GM21360 (cell line): ENCODE results near the gene CHCHD3.

Source experiments
- ATAC-seq: cut with Tn5 transposase; IDR thresholded peaks from one replicate; pipeline ENCODE4 v1.9.1; 2021; ENCODE audit warnings: mild to moderate bottlenecking, moderate library complexity; ENCODE audit not compliant: unreplicated experiment

CHCHD3 gene

DNA sequence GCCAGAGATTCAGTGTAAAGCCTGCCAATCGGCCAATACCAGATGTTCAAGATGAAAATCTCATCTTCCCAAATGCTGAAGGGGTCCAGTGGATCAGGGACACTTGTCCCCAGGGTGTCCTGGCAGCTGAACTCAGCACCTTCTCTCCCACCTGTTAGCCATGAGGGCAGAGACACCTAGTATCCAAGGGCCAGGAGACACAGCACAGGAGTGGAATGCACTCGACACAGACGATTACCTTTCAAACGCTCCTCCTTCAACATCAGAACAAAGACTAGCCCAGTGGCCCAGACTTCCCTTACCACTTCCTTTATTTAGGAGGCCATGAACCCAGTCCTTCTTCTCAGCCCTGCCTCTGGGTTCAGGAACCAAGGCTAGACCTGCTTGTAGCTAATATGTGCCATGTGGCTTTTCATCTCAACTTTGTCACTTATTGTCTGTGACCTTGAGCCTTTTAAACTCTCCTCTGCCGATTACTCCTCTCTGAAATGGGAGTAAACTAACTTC is 325.4 kb downstream of the CHCHD3 start:
- no peak for ATAC-seq

DNA sequence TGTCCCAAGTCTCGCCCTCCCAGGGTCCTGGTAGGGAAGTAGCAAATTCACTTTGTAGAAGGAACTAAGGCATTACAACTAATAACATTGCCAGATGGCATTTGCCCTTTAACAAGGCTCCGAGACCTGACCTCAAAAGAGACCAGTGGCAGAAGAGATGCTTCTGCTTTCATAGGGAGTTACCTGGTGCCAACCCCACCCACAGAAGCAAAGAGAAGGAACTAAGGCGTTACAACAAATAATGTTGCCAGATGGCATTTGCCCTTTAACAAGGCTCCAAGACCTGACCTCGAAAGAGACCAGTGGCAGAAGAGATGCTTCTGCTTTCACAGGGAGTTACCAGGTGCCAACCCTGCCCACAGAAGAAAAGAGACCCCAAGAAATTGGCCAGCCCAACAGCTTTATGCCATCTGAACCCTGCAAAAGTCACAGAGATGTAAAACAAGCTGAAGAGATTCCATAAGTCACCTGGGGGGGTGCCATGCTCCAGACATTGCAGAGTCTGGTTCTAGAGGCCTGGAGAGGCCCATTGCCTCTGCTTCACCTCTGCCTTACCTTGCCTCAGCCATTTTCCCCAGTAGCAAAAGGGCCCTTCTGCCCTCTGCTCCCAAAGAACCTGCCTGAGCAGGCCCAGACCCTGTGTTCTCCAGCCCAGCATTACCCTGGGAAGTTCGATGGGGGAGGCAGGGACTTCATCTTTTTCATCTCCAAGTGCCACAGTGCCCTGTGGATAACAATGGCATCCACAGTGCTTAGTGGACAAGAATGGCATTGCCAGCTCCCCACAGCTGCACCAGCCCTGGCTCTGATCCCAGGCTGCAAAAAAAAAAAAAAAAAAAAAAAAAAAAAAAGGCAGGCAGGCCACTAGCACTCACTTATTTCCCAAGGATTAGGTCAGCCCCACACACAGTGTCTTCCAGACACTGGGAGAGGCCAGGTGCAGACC is 326.1 kb downstream of the CHCHD3 start:
- ATAC-seq = no peak

DNA sequence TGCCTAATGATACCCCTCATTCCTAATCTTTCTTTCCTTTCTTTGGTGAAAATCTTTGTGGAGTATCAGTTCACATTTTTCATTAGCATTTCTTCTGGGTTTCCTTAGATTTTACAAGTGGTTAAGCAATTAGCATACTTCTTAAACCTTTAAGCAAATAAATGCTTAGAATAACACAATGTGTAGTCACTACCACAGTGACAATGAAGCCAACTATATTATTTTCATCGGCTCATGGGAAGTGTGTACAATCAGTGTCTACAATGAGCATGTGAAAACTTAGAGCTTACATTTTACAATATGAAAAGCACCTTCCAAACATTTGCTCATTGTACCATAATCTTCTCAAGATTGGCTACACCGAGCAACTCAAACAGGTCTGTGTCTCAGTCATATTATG is 329.5 kb downstream of the CHCHD3 start:
- ATAC-seq = no peak

DNA sequence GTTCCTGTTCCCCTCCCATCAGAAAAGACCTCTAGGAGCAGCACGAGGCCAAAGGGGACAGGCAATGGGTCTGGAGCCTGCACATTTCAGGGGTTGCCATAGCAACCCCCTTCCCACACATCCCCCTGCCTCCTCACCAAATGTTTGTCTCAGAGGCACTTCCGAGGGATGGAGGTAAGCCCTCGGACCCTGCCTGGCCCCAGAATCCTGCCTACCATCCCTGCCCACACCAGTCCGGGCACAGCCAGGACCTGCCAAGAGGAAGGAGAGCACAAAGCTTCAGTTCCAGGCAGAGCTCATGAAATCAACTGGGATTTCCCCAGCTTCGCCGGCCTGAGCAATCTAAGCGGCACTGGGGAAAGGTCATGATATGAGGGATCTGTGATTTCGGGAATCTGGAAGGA is 330.6 kb downstream of the CHCHD3 start:
- ATAC-seq = no peak

DNA sequence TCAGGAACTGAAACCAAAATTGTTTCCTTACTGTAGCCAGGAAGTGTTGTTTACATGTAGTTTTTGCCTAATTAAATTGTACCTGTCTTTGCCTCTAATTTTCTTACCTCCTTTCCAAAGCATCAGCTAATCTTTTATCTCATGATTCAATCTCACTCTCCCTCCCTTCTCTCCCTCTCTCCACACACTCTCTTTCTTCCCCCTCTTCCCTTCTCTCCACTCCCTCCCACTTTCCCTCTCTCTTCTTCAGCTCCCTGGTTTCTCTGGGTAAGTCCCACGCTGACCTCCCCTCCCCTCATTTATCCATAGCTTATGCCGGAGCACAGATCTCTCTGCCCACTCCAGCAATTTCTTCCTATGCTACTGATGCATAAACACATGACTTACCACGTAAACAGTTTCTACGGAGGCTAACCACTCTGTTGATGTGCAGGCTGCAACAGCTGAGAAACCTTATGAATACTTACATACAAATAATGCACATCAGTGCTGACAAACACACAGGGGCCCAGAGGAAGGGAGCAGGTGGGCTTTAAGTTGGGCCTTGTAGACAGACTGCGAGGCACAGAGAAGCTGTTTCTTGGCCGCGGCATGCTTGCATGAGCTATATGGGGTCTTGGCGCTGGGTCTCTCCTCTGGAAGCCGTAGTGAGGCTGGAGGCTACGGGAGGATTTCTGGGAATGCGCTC is 331.2 kb downstream of the CHCHD3 start:
- no peak for ATAC-seq

DNA sequence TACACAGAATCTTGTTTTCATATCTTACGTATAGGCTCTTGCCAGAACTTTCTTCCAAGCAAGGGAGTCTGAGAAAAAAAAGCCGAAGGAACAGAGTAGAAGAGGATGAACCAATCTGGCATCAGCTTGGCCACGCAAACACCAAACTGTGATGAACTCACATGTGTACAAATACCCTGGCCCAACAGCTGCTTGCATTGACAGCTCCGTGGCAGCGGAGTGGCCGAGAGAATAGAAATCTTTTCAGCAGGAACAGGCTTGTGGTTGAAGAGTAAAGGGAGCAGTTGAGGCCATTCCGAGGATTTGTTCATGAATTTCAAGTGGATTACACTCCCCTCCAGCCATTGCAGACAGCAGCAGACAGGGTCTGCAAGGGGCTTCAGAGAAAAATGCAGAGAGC is 331.8 kb downstream of the CHCHD3 start:
- no peak for ATAC-seq

DNA sequence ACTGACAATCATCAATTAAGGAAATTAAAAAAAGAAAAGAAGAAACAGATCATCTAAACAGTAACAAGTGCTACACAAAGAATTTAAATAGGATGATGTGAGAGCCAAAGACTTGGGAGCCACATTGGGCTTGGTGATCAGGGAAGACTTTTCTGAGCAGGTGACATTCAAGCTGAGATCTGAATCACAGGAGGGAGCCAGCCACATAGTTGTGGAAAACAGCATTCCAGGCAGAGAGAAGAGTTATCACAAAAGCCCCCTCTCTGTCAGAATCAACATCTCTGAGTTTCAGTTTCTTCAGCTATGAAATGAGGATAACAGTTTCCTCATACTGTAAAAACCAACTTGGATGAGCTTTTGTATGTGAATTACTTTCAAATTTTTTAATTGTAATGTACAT is 336.4 kb downstream of the CHCHD3 start:
- no peak for ATAC-seq

DNA sequence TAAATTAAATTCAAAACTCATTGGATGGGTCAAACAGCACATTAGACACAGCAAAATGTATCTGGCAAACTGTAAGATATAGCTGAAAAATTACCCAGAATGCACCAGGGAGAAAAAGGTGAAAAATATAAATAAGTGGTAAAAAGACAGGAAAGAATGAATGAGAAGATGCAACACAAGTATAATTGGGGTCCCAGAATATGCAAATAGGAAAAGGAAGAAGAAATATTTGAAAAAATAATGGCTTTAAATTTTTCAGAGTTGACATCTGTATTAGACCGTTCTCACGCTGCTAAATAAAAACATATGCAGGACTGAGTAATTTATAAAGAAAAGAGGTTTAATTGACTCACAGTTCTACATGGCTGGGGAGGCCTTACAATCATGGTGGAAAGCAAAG is 337.9 kb downstream of the CHCHD3 start:
- ATAC-seq = no peak

DNA sequence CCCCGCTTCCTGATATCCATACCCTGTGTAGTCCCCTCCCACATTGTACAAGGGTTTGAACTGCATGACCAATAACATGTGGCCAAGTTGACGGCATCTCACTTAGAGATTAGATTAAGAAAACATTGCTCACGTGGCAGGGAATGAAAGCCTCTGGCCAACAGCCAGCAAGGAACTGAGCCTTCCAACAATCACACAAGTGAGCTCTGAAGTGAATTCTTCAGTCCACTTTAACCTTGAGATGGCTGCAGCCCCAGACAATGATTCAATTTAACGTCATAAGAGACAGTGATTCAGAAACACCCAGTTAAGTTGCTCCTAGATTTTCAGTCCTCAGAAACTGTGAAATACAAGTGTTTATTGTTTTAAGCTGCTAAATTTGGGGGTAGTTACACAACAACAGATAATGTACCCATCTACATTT is 339.7 kb downstream of the CHCHD3 start:
- no peak for ATAC-seq

DNA sequence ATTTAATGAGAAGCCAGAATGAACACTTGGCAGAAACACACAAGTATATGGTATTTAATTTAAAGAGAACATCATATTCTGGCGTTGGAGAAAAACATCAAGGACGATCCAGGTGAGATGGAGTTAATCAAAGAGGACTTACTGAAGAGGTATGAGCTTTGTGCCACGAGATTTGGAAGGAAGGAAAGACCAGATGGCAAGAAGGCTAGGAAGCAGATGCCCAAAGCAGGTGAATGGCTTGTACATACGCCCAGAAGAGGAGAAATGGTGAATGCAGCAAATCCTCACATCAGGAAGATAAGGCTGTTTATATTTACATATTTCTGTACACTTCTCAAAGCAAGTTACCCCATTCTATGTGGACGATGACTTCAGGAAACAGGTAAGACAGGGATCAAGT is 341.7 kb downstream of the CHCHD3 start:
- no peak for ATAC-seq

DNA sequence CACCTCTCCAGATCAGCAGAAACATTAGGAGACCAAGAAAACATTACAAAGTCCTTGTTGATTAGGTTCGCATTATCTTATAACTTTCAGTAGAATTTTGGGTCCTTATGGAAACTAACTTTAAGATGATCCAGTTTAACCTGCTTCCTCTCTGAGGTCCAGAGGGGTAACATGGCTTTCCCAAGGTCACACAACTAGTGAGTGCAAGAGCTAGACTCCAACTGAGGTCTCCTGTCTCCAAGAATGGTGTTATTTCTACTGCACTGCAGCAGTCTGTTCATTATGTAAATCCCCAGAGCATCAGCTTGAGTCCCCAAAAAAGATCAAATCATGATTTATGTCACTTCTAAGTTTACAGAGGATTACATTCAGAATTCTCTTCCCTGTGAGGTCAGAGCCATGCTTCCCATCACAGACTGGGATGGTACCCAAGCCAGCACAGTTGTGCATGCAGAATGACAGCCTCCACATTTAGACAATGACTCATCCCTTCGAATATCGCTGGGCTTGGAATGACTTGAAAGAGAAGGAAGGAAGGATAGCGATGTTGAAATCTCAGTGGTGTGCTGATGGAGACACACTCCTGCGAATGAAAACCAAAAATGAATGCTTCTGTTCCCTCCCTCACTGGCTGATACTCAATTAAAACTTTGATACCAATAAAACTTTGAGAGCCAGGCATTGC is 342.5 kb downstream of the CHCHD3 start:
- no peak for ATAC-seq

DNA sequence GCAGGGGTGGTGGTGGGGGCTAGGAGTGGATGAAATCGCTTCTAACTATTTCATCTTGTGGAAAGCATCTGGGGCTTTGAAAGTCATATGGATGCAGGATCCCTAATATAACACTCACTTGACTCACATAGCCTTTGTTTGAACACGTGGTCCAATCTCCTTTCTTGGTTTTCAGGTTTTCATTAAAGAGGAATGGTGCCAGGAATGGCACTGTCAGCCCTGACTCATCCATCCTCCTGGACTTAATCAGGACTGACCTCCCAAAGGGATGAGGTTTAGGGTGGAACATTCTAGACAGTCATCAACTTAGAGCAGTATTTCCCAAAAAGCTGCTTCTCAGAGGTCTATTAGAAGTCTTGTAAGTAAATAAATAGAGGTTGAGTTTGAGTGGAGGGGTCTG is 343.6 kb downstream of the CHCHD3 start:
- ATAC-seq = no peak

DNA sequence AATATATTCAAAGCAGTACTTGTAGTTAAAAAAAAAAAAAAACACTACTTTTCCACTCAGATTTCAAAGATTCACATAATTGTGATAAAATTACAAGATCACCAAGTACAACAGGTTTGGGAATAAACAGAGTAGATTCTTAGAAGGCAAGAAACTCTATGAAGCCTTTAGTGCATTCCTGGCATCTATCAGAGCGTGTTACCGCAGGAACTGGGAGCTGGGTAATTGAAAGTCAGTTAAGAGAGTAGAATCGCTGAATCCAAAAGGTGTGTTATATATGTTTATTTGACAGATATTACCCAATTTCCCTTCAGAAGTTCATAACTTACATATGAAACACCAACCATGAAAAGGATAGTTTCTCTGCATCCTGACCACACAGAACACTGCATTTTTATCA is 346.4 kb downstream of the CHCHD3 start:
- ATAC-seq = no peak
